CD4-positive, alpha-beta memory T cell (primary cell): ENCODE data around the gene NUDT13. TPM values are rescaled to one million over a fixed set of nuclear protein-coding genes. Genes with fewer than 3 reads are reported as not detected.

Experiments
- CTCF ChIA-PET: fragments of 350-600 bp; sonication (Branson Sonifier 250); formaldehyde crosslinking; loops from one replicate; lab custom pipeline; 2021; ENCODE audit warnings: inconsistent platforms; ENCODE audit not compliant: partially characterized antibody; lab: Charles Lee
- POLR2A ChIA-PET: fragments of 350-600 bp; sonication (Branson Sonifier 250); formaldehyde crosslinking; loops from one replicate; lab custom pipeline; 2021; ENCODE audit not compliant: partially characterized antibody; lab: Charles Lee
- DNase-seq, 5 donors: peaks; one replicate each; pipeline versions ENCODE4 v3.0.0 to v3.0.0-alpha.2; 2020 to 2022; ENCODE audit warnings: mixed read lengths in 1 of 5
- H3K27ac ChIP-seq: one replicate; pipeline ENCODE4 v1.7.0; 2013; ENCODE audit warnings: low read depth, low read length
- H3K27me3 ChIP-seq: 2 replicates; pipeline ENCODE4 v1.7.0; 2013; ENCODE audit warnings: mild to moderate bottlenecking, low read length, moderate library complexity; ENCODE audit not compliant: insufficient read depth
- H3K36me3 ChIP-seq: 2 replicates; pipeline ENCODE4 v1.7.0; 2013; ENCODE audit warnings: mild to moderate bottlenecking, low read length, moderate library complexity; ENCODE audit not compliant: insufficient read depth
- H3K4me1 ChIP-seq: 2 replicates; pipeline ENCODE4 v1.7.0; 2013; ENCODE audit warnings: mild to moderate bottlenecking, low read length, moderate library complexity; ENCODE audit not compliant: insufficient read depth
- H3K4me3 ChIP-seq, 2 donors: one replicate each; pipeline ENCODE4 v1.7.0; 2013; ENCODE audit warnings: low read length in 2 of 2, mild to moderate bottlenecking in 1 of 2
- H3K9me3 ChIP-seq, 2 donors: one replicate each; pipeline ENCODE4 v1.7.0; 2013; ENCODE audit warnings: low read length in 2 of 2, control low read depth in 1 of 2; ENCODE audit not compliant: control insufficient read depth in 1 of 2
- H3K27ac Mint-ChIP-seq, 7 donors: one replicate each; pipeline ENCODE4 v1.8.0; 2020 to 2021; ENCODE audit warnings: mixed read lengths in 7 of 7, mild to moderate bottlenecking in 6 of 7, inconsistent platforms in 3 of 7, moderate library complexity in 3 of 7
- H3K27me3 Mint-ChIP-seq, 2 donors: one replicate each; pipeline ENCODE4 v1.8.0; 2020 to 2021; ENCODE audit warnings: mixed read lengths in 2 of 2
- H3K36me3 Mint-ChIP-seq, 2 donors: one replicate each; pipeline ENCODE4 v1.8.0; 2020 to 2021; ENCODE audit warnings: mixed read lengths in 2 of 2, inconsistent platforms in 1 of 2, mild to moderate bottlenecking in 1 of 2
- H3K4me1 Mint-ChIP-seq, 4 donors: one replicate each; pipeline ENCODE4 v1.8.0; 2020 to 2021; ENCODE audit warnings: mixed read lengths in 4 of 4, mild to moderate bottlenecking in 1 of 4
- H3K4me3 Mint-ChIP-seq, 8 donors: one replicate each; pipeline ENCODE4 v1.8.0; 2020 to 2021; ENCODE audit warnings: mixed read lengths in 8 of 8, mild to moderate bottlenecking in 7 of 8, moderate library complexity in 6 of 8, inconsistent platforms in 3 of 8
- H3K9me3 Mint-ChIP-seq, 8 donors: one replicate each; pipeline ENCODE4 v1.8.0; 2020 to 2021; ENCODE audit warnings: mixed read lengths in 8 of 8, mild to moderate bottlenecking in 5 of 8, inconsistent platforms in 3 of 8, moderate library complexity in 1 of 8
- intact Hi-C: fragments of 100-400 bp; cut with micrococcal nuclease; formaldehyde crosslinking; loops from one replicate; pipeline ENCODE4 v1.15.1; 2023
- polyA plus RNA-seq, 2 donors: library from polyadenylated mRNA; unstranded; fragments of 300-500 nt; fragmentation: Illumina TruSeq; gene quantifications; one replicate each; pipeline ENCODE4 v1.2.3, GENCODE V29; 2021
- total RNA-seq, 2 experiments: library from RNA; stranded (reverse); gene quantifications; one replicate each; pipeline ENCODE4 v1.2.3, GENCODE V29; 2021

Gene NUDT13
- total and polyA plus RNA-seq, 4 experiments from 2014 or later, result 1.4 to 2.9 (median 2.1) TPM

DNA sequence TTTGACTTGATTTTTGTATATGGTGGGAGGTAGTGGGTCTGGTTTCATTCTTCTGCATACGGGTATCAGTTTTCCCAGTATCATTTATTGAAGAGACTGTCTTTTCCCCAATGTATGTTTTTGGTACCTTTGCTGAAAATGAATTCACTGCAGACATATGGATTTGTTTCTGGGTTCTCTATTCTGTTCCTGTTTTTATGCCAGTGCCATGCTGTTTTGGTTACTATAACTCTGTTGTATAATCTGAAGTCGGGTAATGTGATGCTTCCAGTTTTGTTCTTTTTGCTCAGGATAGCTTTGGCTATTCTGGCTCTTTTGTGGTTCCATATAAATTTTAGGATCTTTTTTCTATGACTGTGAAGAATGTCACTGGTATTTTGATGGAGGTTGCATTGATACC, 56.7 kb downstream of the NUDT13 start:
- Histone ChIP-seq H3K9me3 (no peaks in the 10 kb centered on the region), H3K27me3 (no peaks in the 10 kb centered on the region), H3K36me3 (peaks cover 11% of the 10 kb centered on the region), H3K27ac (peak overlapping the region; percentile 93), H3K4me3 (peak overlapping the region; percentile 83 to 85), H3K4me1 (peaks cover 51% of the 10 kb centered on the region)
- peak overlapping the region; percentile 97 to 100 (median 100) for H3K4me3 Mint-ChIP-seq
- peak overlapping the region; percentile 99 to 100 (median 100) for H3K27ac Mint-ChIP-seq
- H3K27me3 Mint-ChIP-seq, result no peaks in the 10 kb centered on the region
- peaks cover 39 to 57% (median 47%) of the 10 kb centered on the region in 4 donors for H3K4me1 Mint-ChIP-seq
- intact Hi-C loops, result loop anchor here (5.0 kb wide), 1 partner anchor 245 kb away; the partner anchor contains the start of gene ANXA7
- POLR2A ChIA-PET, result interaction anchor here (1.1 kb wide), 1 partner anchor 8 kb away, joined by 4 read pairs; no protein-coding TSS in a partner anchor
- DNase-seq, result no peak
- no peaks in the 10 kb centered on the region for H3K9me3 Mint-ChIP-seq
- CTCF ChIA-PET, result interaction anchor here (4.3 to 4.5 kb wide), 2 partner anchors 8 to 71 kb away, joined by 39 to 63 read pairs; partner anchors contain the start of gene P4HA1
- H3K36me3 Mint-ChIP-seq, result peaks cover 3 to 31% of the 10 kb centered on the region in 2 donors

DNA sequence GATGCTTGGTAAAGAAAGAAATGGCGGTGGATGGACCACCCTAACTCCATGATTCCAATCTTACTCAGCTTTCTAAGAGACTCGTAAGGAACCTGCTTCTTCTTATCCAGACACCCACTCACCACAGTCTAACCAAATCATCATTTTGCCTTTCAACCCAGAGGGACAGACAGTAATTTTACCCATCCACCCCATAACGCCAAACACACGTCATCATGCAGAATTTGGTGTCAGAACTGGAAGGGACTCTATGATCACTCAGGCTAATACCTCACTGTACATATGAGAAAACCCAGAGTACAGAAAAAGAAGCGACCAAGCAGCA, 57.2 kb downstream of the NUDT13 start:
- H3K4me1 ChIP-seq, result peaks cover 46% of the 10 kb centered on the region
- Mint-ChIP-seq H3K36me3 (peaks cover 3 to 27% of the 10 kb centered on the region in 2 donors), H3K4me3 (peak overlapping the region; percentile 97 to 100 (median 100)), H3K27me3 (no peaks in the 10 kb centered on the region), H3K9me3 (no peaks in the 10 kb centered on the region), H3K4me1 (peaks cover 36 to 52% (median 43%) of the 10 kb centered on the region in 4 donors), H3K27ac (peak overlapping the region; percentile 99 to 100 (median 100))
- ChIA-PET CTCF (interaction anchor here (4.3 to 4.5 kb wide), 2 partner anchors 9 to 72 kb away, joined by 39 to 63 read pairs; partner anchors contain the start of gene P4HA1), POLR2A (interaction anchor here (0.7 to 1.1 kb wide), 3 partner anchors 8 to 76 kb away, joined by 4 read pairs; no protein-coding TSS in a partner anchor)
- peak in 1 of 5 donors; percentile 64 for DNase-seq
- H3K27ac ChIP-seq, result peak overlapping the region; percentile 93
- no peaks in the 10 kb centered on the region for H3K9me3 ChIP-seq
- intact Hi-C loops, result loop anchor here (5.0 kb wide), 1 partner anchor 245 kb away; the partner anchor contains the start of gene ANXA7
- no peaks in the 10 kb centered on the region for H3K27me3 ChIP-seq
- peaks cover 11% of the 10 kb centered on the region for H3K36me3 ChIP-seq
- H3K4me3 ChIP-seq, result peak overlapping the region; percentile 83 to 85

DNA sequence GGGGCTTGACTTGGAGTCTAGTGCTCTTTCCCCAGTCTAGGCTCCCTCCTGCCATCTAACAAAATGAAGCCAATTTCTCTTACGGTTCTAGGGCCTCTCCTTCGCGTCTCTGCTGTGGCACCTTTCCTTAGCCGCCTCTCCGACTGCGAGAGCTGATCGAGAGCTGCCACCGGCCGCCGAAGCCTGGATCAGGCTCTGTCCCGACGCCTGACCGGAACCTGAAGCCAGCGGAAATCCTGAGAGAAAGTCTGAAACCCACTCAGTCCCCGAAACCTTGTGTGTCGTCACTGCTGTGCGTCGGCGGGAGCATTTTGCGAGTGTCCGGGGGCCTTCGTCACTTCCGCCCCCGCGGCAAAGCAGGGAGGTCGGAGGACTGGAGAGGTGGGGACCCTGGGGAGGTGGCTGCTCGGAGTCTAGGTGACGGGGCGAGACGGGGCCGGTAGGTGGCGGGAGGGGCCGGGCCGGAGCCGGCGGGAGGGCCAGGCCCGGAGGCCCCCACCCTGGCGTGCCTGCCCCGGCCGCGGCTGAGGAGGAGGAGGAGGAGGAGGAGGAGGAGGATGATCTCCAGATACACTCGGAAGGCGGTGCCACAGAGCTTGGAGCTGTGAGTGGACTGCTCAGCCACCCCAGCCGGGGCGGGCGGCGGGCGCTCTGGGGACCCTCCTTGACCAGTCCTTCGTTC, 57.7 kb downstream of the NUDT13 start, which contains the start of the genes ECD and FAM149B1:
TSS of gene ECD (minus strand) at position 226 of the 682 bp plus-strand sequence. CDS start 4,071 bp downstream, outside the sequence.
TSS of gene FAM149B1 (plus strand) at position 337 of the 682 bp plus-strand sequence. CDS start at position 558, 221 bp downstream.
- H3K27me3 ChIP-seq, result no peaks in the 10 kb centered on the region
- no peaks in the 10 kb centered on the region for H3K9me3 ChIP-seq
- H3K27ac ChIP-seq, result peak within 1 kb of the TSS; percentile 93
- POLR2A ChIA-PET, result interaction anchor here (0.6 to 2.8 kb wide), 10 partner anchors 9 to 246 kb away, joined by 3 to 13 read pairs (median 4); partner anchors contain the start of genes ANXA7, DNAJC9, MRPS16 and P4HA1
- peaks cover 41% of the 10 kb centered on the region for H3K4me1 ChIP-seq
- Mint-ChIP-seq H3K27me3 (no peaks in the 10 kb centered on the region), H3K9me3 (no peaks in the 10 kb centered on the region), H3K36me3 (peaks cover 4 to 24% of the 10 kb centered on the region in 2 donors), H3K4me1 (peaks cover 33 to 48% (median 38%) of the 10 kb centered on the region in 4 donors), H3K4me3 (peak within 1 kb of the TSS; percentile 97 to 100 (median 100)), H3K27ac (peak within 1 kb of the TSS; percentile 99 to 100 (median 100))
- H3K36me3 ChIP-seq, result peaks cover 8% of the 10 kb centered on the region
- peak; percentile 91 to 94 (median 92) for DNase-seq
- H3K4me3 ChIP-seq, result peak within 1 kb of the TSS; percentile 83 to 96
- intact Hi-C loops, result loop anchor here (1.0 to 5.0 kb wide), 5 partner anchors 72 to 813 kb away; partner anchors contain the start of genes ANXA7, DNAJB12, DNAJC9 and P4HA1
- CTCF ChIA-PET, result interaction anchor here (1.5 to 4.5 kb wide), 3 partner anchors 9 to 72 kb away, joined by 6 to 63 read pairs (median 39); partner anchors contain the start of genes NUDT13 and P4HA1

DNA sequence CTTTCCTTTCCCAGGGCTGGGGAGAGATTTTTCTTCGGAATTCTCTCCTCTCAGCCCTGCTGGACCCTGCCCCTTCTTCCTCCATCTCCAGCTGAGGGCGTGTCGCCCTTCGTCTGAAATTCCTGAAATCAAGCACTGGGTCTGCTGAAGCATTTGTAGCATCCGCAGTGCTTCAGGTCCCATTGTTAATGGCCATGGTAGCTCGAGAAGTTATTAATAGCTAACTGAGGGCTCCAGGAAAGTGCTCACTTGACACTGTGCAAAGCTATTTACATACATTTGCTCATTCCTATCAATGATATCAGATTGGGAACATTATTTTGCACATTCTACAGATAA, 58.2 kb downstream of the NUDT13 start:
- Mint-ChIP-seq H3K9me3 (no peaks in the 10 kb centered on the region), H3K36me3 (peaks cover 4 to 21% of the 10 kb centered on the region in 2 donors), H3K4me1 (peaks cover 30 to 44% (median 35%) of the 10 kb centered on the region in 4 donors), H3K4me3 (peak overlapping the region; percentile 87 to 100 (median 99)), H3K27me3 (no peaks in the 10 kb centered on the region), H3K27ac (peak overlapping the region; percentile 92 to 100 (median 94))
- intact Hi-C loops, result loop anchor here (1.0 to 5.0 kb wide), 5 partner anchors 72 to 814 kb away; partner anchors contain the start of genes ANXA7, DNAJB12, DNAJC9 and P4HA1
- no peak for DNase-seq
- ChIA-PET CTCF (interaction anchor here (1.5 to 4.5 kb wide), 3 partner anchors 10 to 73 kb away, joined by 6 to 63 read pairs (median 39); partner anchors contain the start of genes NUDT13 and P4HA1), POLR2A (interaction anchor here (0.6 to 2.8 kb wide), 9 partner anchors 13 to 245 kb away, joined by 3 to 13 read pairs (median 3); partner anchors contain the start of genes ANXA7, DNAJC9, MRPS16 and P4HA1)
- Histone ChIP-seq H3K4me3 (peak overlapping the region; percentile 83 to 96), H3K36me3 (peaks cover 4% of the 10 kb centered on the region), H3K27ac (peak overlapping the region; percentile 93), H3K27me3 (no peaks in the 10 kb centered on the region), H3K9me3 (no peaks in the 10 kb centered on the region), H3K4me1 (peaks cover 36% of the 10 kb centered on the region)

DNA sequence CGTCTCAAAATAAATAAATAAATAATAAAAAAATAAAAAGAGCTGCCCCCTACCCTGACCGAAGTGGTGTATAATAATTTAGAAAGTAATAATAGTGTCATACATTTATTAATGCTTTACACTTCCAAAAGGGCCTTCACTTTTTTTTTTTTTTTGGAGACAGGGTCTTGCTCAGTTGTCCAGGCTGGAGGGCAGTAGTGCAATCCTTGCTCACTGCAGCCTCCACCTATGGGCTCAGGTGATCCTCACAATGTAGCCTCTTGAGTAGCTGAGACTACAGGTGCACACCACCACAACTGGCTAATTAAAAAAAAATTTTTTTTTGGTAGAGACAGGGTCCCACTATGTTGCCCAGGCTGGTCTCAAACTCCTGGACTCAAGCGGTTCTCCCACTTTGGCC, 59.1 kb downstream of the NUDT13 start:
- Histone ChIP-seq H3K27ac (no peak overlapping the region), H3K4me1 (peaks cover 31% of the 10 kb centered on the region), H3K36me3 (no peaks in the 10 kb centered on the region), H3K27me3 (no peaks in the 10 kb centered on the region), H3K4me3 (no peak overlapping the region), H3K9me3 (no peaks in the 10 kb centered on the region)
- intact Hi-C loops, result loop anchor here (2.0 to 5.0 kb wide), 4 partner anchors 77 to 815 kb away; partner anchors contain the start of genes ANXA7, DNAJB12, DNAJC9 and PPP3CB
- Mint-ChIP-seq H3K4me3 (peak overlapping the region in 7 of 8 donors; percentile 15 to 62 (median 44)), H3K36me3 (peaks cover 4 to 16% of the 10 kb centered on the region in 2 donors), H3K27ac (peak overlapping the region in 3 of 7 donors; percentile 36 to 99 (median 57)), H3K9me3 (no peaks in the 10 kb centered on the region), H3K4me1 (peaks cover 26 to 39% (median 32%) of the 10 kb centered on the region in 4 donors), H3K27me3 (no peaks in the 10 kb centered on the region)
- no peak for DNase-seq
- ChIA-PET POLR2A (interaction anchor here (1.0 to 2.8 kb wide), 4 partner anchors 15 to 78 kb away, joined by 3 to 13 read pairs (median 6); partner anchors contain the start of genes DNAJC9 and P4HA1), CTCF (interaction anchor here (1.2 to 4.5 kb wide), 4 partner anchors 10 to 76 kb away, joined by 3 to 63 read pairs (median 22); partner anchors contain the start of genes NUDT13 and P4HA1)

DNA sequence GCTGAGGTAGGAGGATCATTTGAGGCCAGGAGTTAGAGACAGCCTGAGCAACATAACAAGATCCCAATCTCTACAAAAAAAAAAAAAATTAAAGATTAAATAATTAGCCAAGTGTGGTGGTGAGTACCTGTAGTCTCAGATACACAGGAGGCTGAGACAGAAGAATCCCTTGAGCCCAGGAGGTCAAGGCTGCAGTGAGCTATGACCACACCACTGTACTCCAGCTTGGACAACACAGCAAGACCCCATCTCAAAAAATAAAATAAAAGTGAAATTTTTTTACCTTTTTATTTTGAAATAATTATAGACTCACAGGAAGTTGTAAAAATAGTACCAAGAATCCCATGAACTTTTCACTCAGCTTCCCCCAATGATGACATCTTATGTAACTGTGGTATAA, 62.6 kb downstream of the NUDT13 start:
- H3K4me3 Mint-ChIP-seq, result no peak overlapping the region
- peaks cover 8% of the 10 kb centered on the region for H3K4me1 ChIP-seq
- no peak overlapping the region for H3K4me3 ChIP-seq
- H3K27ac ChIP-seq, result no peak overlapping the region
- no peaks in the 10 kb centered on the region for H3K27me3 Mint-ChIP-seq
- ChIA-PET CTCF (no interaction called here), POLR2A (no interaction called here)
- no peaks in the 10 kb centered on the region for H3K36me3 ChIP-seq
- no peaks in the 10 kb centered on the region for H3K27me3 ChIP-seq
- no peak overlapping the region for H3K27ac Mint-ChIP-seq
- H3K9me3 ChIP-seq, result no peaks in the 10 kb centered on the region
- intact Hi-C loops, result no loop called here
- DNase-seq, result no peak
- no peaks in the 10 kb centered on the region for H3K9me3 Mint-ChIP-seq
- H3K4me1 Mint-ChIP-seq, result peaks cover 4 to 10% (median 6%) of the 10 kb centered on the region in 4 donors
- H3K36me3 Mint-ChIP-seq, result peaks cover 12 to 18% of the 10 kb centered on the region in 2 donors
